NCI-H526 treated with DMSO at 0.1 percent for 48 hours (cell line): Measurements from ENCODE around the gene PBRM1.

Experiments used
- DNase-seq: peaks from one replicate; lab custom pipeline; 2025; lab: John Stamatoyannopoulos, UW

Gene PBRM1

GRCh38 chr3:52524752-52525679 is 160.7 kb downstream of the PBRM1 start:
- DNase-seq = no peak

DNA sequence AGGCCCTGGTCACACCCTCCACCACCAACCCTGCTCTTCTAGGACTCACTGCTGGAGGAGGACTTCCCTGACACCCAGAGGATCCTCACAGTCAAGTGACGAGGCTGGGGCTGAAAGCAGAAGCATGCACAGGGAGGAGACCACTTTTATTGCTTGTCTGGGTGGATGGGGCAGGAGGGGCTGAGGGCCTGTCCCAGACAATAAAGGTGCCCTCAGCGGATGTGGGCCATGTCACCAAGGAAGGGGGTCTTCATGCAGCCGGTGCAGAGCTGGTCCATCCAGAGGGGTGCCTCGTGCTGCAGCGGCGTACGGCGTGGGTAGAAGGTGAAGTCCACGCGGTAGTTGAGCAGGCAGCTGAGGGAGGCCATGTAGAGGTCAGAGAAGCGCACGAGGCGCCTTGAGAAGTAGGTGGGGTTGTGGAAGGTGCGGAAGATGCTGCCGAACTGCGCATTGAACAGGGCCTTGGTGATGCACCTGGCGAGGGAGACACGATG is 161.4 kb downstream of the PBRM1 start:
- DNase-seq = no peak

DNA sequence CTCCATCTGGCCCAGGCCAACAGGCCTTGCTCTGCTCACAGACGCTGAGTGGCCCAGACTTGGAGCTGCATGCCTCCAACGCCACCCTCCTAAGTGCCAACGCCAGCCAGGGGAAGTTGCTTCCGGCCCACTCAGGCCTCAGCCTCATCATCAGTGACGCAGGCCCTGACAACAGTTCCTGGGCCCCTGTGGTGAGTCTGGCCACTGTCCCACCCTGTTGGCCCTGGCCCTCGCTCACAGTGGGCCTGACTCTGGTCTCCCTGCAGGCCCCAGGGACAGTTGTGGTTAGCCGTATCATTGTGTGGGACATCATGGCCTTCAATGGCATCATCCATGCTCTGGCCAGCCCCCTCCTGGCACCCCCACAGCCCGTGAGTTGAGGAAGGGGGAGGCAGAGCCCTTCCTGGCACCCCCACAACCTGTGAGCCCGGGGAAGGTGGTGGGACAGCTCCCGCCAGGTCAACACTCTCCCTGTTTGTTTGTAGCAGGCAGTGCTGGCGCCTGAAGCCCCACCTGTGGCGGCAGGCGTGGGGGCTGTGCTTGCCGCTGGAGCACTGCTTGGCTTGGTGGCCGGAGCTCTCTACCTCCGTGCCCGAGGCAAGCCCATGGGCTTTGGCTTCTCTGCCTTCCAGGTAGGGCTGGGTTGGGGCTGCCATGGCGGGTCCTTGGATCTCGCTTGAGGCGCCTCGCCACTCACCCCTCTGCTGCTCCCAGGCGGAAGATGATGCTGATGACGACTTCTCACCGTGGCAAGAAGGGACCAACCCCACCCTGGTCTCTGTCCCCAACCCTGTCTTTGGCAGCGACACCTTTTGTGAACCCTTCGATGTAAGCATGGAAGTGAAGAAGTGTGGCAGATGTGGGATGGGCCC is 162.1 kb downstream of the PBRM1 start:
- DNase-seq = no peak

GRCh38 chr3:52522651-52523251 is 163.0 kb downstream of the PBRM1 start:
- no peak for DNase-seq

GRCh38 chr3:52521881-52522650 is 163.6 kb downstream of the PBRM1 start:
- DNase-seq = no peak

- DNase-seq = no peak
Measured at GRCh38 chr3:52521488-52521824, 164.3 kb downstream of the PBRM1 start.

- DNase-seq = no peak
Measured at GRCh38 chr3:52520716-52521487, 164.8 kb downstream of the PBRM1 start.

- no peak for DNase-seq
Measured at GRCh38 chr3:52520141-52520667, 165.5 kb downstream of the PBRM1 start.

DNA sequence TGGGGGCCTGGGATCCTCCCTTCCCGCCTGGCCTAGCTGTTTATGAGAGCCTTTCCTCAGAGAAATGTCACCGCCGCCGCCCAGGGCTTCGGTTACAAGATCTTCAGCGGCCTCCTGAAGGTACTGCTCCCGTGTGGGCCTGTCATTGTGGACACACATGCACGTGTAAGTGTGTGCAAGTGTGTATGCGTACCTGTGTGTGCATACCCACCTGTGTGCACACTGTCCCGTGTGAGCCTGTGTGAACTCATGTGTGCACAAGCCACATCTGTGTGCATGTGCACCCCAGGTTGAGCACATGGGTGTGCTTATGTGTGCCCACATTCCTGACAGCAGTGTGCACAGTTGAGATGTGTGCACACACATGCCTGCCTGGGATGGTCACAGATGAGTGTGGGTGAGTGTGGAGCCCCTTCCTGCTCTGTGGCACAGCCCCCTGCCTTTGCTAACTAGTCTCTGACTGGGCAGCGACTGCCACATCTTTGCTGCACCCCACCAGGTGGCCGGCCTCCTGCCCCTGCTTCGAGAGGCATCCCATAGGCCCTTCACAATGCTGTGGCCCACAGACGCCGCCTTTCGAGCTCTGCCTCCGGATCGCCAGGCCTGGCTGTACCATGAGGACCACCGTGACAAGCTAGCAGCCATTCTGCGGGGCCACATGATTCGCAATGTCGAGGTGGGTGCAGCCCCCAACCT is 166.1 kb downstream of the PBRM1 start:
- DNase-seq = no peak

- DNase-seq = no peak
Measured at GRCh38 chr3:52518723-52519444, 166.8 kb downstream of the PBRM1 start.

- DNase-seq = no peak
Measured at GRCh38 chr3:52517796-52518722, 167.7 kb downstream of the PBRM1 start.

- DNase-seq = no peak
Measured at GRCh38 chr3:52516509-52517195, 169.1 kb downstream of the PBRM1 start.

DNA sequence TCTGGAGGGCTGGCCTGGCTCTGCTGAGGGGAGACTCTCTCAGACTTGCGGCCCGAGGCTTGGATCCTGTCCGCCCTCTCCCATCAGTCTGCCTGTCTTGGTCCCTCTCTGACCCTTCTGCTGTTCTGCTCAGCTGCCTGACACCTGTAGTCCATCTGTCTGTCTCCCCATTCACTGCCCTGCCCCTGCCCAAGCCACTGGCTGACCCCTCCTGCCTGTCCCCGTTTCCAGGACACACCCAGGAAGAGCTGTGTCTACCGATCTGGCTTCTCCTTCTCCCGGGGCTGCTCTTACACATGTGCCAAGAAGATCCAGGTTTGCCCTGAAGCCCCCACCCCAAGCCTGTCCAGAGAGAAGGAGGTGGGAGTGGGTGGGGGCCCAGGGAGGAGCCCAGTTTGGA is 170.5 kb downstream of the PBRM1 start:
- DNase-seq = no peak

DNA sequence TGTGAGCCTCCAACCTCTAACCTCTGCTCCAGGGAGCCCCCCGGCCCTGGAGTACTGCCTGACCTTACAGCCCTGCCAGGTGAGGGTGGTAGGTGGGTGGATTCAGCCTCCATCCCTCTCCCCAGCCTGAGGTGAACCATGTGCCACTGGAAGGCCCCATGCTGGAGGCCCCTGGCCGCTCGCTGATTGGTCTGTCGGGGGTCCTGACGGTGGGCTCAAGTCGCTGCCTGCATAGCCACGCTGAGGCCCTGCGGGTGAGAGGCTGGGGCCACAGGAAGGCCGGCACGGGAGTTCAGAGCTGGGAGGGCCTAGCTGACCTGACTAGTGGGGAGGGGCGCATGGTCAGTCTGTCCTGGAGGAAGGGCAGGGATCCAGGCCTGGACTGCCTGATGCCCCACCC is 171.1 kb downstream of the PBRM1 start:
- DNase-seq = no peak

GRCh38 chr3:52513281-52513680 is 172.4 kb downstream of the PBRM1 start:
- no peak for DNase-seq

DNA sequence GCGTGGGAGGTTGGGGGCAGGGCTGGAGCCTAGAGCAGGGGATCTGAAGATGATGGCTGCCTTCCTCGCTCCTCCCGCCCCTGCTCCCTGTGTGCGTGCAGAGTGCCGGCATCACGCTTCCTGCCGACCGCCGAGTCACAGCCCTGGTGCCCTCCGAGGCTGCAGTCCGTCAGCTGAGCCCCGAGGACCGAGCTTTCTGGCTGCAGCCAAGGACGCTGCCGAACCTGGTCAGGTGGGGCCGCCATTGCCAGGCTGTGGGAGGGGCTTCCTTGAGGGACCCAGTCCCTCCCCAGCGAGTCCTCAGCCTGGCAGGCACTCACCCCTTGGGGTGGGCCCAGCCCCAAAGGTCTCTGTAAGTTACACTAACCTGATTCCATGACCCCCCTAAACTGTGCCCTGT is 173.0 kb downstream of the PBRM1 start:
- no peak for DNase-seq

- no peak for DNase-seq
Measured at GRCh38 chr3:52512105-52512504, 173.6 kb downstream of the PBRM1 start.

- no peak for DNase-seq
Measured at GRCh38 chr3:52511509-52511908, 174.2 kb downstream of the PBRM1 start.
